ENCODE results near the gene LKAAEAR1. TPM values are rescaled to one million over a fixed set of nuclear protein-coding genes. Genes with fewer than 3 reads are reported as not detected.

LKAAEAR1 gene
- total and polyA plus RNA-seq, 2 experiments from 2014 or later, result 1.8 TPM; not detected in 1

GRCh38 chr20:64100946-64101688, 16.9 kb upstream of the LKAAEAR1 start (continued):
- TF ChIP-seq ZNF462 (CRISPR knock-in tag; IDR thresholded peaks at IDR 0.05), result no peak
- no peak for TF ChIP-seq CREB1 (CRISPR knock-in tag; IDR thresholded peaks at IDR 0.05; ENCODE audit: low read depth)
- TF ChIP-seq, protein P1, sequence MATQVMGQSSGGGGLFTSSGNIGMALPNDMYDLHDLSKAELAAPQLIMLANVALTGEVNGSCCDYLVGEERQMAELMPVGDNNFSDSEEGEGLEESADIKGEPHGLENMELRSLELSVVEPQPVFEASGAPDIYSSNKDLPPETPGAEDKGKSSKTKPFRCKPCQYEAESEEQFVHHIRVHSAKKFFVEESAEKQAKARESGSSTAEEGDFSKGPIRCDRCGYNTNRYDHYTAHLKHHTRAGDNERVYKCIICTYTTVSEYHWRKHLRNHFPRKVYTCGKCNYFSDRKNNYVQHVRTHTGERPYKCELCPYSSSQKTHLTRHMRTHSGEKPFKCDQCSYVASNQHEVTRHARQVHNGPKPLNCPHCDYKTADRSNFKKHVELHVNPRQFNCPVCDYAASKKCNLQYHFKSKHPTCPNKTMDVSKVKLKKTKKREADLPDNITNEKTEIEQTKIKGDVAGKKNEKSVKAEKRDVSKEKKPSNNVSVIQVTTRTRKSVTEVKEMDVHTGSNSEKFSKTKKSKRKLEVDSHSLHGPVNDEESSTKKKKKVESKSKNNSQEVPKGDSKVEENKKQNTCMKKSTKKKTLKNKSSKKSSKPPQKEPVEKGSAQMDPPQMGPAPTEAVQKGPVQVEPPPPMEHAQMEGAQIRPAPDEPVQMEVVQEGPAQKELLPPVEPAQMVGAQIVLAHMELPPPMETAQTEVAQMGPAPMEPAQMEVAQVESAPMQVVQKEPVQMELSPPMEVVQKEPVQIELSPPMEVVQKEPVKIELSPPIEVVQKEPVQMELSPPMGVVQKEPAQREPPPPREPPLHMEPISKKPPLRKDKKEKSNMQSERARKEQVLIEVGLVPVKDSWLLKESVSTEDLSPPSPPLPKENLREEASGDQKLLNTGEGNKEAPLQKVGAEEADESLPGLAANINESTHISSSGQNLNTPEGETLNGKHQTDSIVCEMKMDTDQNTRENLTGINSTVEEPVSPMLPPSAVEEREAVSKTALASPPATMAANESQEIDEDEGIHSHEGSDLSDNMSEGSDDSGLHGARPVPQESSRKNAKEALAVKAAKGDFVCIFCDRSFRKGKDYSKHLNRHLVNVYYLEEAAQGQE (IDR thresholded peaks at IDR 0.05; ENCODE audit: unreplicated experiment), result no peak
- TF ChIP-seq EZH2 (IDR thresholded peaks at IDR 0.05; ENCODE audit: low read depth, unreplicated experiment), result no peak
- TF ChIP-seq ZNF331 (CRISPR knock-in tag; IDR thresholded peaks at IDR 0.05; ENCODE audit: low read depth), result no peak
- TF ChIP-seq STAT1 (IDR thresholded peaks at IDR 0.05; ENCODE audit: unreplicated experiment), result no peak
